ENCODE data around the gene CYFIP2. TPM values are rescaled to one million over a fixed set of nuclear protein-coding genes. Genes with fewer than 3 reads are reported as not detected.

Gene CYFIP2
- total RNA-seq, 1 donor from 2014 or later = 28.2 TPM

DNA sequence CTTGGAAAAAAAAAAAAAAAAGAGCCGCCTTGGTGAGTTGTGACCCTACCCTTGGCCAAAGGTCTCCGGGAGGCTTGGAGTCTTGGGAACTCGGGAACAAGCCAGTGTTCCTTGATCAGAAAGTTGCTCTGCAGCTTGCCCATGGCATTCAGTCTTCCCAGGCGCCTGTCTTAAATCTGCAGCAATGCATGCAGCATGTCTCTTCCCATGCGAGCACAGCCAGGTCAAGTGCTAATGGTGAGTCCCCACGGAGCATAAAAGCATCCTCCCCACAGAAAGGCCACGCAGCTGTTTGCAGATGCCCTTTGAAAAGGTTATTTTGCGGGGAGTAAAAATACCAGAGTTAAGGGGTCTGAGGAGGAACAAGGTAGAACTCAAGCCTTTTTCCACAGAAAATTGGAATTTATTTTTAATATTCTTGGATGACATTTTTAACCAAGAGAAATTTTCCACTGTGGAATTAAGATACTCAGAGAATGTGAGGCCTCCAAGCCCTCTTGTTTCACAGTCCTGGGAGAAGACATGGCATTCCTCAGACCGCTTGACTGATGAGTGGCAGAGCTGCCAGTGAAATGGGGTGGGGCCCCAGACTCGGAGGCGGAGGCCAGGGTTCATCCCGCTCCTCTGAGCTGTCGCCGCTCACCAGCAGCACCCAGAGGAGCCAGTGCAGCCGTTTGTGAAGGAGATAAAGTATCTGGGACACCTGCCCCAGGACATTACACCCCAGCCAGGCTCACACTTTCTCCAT lies 81.6 kb downstream of the CYFIP2 start:
- H3K4me1 ChIP-seq = peaks cover 25% of the 10 kb centered on the region
- no peak overlapping the region for H3K4me3 ChIP-seq
- DNase-seq = peak; percentile 28
- no peaks in the 10 kb centered on the region for H3K9me3 ChIP-seq (replicated peaks)
- intact Hi-C loops (cut with micrococcal nuclease) = no loop called here
- TF ChIP-seq, protein P1, sequence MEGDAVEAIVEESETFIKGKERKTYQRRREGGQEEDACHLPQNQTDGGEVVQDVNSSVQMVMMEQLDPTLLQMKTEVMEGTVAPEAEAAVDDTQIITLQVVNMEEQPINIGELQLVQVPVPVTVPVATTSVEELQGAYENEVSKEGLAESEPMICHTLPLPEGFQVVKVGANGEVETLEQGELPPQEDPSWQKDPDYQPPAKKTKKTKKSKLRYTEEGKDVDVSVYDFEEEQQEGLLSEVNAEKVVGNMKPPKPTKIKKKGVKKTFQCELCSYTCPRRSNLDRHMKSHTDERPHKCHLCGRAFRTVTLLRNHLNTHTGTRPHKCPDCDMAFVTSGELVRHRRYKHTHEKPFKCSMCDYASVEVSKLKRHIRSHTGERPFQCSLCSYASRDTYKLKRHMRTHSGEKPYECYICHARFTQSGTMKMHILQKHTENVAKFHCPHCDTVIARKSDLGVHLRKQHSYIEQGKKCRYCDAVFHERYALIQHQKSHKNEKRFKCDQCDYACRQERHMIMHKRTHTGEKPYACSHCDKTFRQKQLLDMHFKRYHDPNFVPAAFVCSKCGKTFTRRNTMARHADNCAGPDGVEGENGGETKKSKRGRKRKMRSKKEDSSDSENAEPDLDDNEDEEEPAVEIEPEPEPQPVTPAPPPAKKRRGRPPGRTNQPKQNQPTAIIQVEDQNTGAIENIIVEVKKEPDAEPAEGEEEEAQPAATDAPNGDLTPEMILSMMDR (IDR thresholded peaks at IDR 0.05; ENCODE audit: borderline replicate concordance) = no peak
- peak overlapping the region; percentile 1 for H3K27ac ChIP-seq (replicated peaks)
- H3K36me3 ChIP-seq = peaks cover 9% of the 10 kb centered on the region
- H3K27me3 ChIP-seq (ENCODE audit: low read depth) = no peaks in the 10 kb centered on the region

DNA sequence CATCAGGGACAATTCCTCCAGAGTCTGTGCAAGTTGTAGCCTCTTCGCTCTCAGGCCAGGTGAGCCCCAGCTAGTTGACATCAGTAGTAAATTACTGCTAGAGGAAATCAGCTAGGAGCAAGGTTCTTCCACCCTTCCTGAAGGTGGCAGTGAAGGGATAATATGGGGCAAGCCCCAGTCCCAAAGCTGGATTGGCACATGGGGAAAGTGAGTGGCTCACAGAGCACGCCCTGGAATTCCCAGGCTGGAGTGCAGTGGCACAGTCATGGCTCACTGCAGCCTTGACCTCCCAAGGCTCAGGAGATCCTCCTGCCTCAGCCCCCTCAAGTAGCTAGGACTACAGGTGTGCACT lies 82.1 kb downstream of the CYFIP2 start:
- intact Hi-C loops (cut with micrococcal nuclease) = no loop called here
- peak overlapping the region; percentile 1 for H3K27ac ChIP-seq (replicated peaks)
- H3K9me3 ChIP-seq (replicated peaks) = no peaks in the 10 kb centered on the region
- H3K4me3 ChIP-seq = no peak overlapping the region
- H3K27me3 ChIP-seq (ENCODE audit: low read depth) = no peaks in the 10 kb centered on the region
- peaks cover 25% of the 10 kb centered on the region for H3K4me1 ChIP-seq
- TF ChIP-seq, protein P1 (IDR thresholded peaks at IDR 0.05; ENCODE audit: borderline replicate concordance) = no peak
- H3K36me3 ChIP-seq = peaks cover 4% of the 10 kb centered on the region
- DNase-seq = no peak

DNA sequence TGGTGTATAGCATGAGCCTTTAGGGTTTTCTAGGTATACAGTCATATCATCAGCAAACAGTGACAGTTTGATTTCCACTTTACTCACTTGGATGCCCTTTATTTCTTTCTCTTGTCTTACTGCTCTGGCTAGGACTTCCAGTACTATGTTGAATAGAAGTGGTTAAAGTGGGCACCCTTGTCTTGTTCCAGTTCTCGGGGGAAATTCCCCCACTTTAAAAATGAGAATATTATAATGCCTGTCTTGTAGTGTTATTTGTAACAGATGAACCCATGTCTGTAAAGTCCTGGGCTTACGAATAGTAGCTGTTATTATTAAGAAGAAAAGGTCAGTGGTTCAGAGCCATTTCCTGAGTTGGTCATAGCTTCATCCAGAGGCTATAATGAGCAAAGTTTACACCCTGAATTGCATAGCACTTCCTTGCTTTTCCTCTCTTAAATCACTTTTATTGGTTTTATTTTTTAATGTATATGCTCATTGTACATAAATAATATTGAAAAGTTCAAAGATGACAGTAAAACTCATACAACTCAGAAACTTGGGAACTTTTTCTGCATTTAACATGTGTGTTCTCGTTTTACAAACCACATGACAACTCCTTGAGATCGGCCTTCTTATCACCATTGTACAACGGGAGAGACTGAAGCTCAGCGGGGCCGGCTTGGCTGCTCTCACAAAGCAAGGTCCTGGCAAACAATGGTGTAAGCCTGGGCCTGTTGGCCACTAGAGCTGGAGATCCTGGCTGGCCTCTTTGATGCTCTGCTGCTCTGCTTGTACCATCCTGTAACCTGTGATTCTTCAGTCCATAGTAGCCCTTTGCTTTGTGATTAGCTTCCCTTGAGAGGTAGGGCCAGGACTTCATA lies 85.2 kb downstream of the CYFIP2 start:
- Histone ChIP-seq H3K27me3 (ENCODE audit: low read depth) (no peaks in the 10 kb centered on the region), H3K9me3 (replicated peaks) (no peaks in the 10 kb centered on the region), H3K36me3 (no peaks in the 10 kb centered on the region), H3K4me1 (peaks cover 15% of the 10 kb centered on the region), H3K27ac (replicated peaks) (no peak overlapping the region), H3K4me3 (no peak overlapping the region)
- DNase-seq = no peak
- TF ChIP-seq, protein P1 (IDR thresholded peaks at IDR 0.05; ENCODE audit: borderline replicate concordance) = no peak
- intact Hi-C loops (cut with micrococcal nuclease) = no loop called here

DNA sequence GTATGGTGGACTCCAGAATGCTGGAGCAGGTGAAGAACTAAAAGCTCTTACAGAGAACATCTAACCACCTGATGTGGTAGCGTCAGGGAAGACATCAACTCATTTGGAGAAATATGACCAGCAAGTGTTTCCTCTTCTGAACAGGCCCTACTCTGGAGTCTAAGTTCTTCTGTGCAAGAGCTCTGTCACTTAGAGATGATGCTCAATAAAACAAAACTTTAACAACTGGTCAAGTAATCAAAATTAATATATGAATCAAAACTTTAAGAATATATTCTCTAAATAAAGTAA lies 85.8 kb downstream of the CYFIP2 start:
- intact Hi-C loops (cut with micrococcal nuclease) = no loop called here
- TF ChIP-seq, protein P1 (IDR thresholded peaks at IDR 0.05; ENCODE audit: borderline replicate concordance) = no peak

DNA sequence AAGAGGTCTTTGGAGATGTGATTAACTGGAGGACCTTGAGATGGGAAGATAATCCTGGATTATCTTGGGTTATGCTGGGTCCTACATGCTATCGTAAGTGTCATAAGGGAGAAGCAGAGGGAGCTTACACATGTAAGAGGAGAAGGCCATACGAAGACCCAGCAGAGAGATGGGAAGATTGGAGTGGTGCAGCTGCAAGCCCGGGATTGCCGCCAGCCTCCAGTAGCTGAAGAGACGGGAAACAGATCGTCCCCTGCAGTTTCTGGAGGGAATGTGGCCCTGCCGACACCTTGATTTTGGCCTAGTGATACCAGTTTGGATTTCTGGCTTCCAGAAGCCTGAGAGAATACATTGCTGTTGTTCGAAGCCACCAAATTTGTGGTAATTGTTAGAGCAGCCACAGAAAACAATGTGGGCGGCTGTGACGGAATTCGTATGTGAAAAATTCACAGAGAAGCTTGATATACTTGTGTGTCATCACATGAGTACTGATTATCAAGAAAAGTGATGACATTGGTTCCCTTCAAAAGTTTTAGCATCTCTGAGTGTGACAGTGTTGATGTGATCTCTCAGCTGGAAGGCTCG lies 86.9 kb downstream of the CYFIP2 start:
- Histone ChIP-seq H3K27ac (replicated peaks) (no peak overlapping the region), H3K4me1 (peaks cover 8% of the 10 kb centered on the region), H3K36me3 (no peaks in the 10 kb centered on the region), H3K9me3 (replicated peaks) (no peaks in the 10 kb centered on the region), H3K27me3 (ENCODE audit: low read depth) (no peaks in the 10 kb centered on the region), H3K4me3 (no peak overlapping the region)
- TF ChIP-seq, protein P1 (IDR thresholded peaks at IDR 0.05; ENCODE audit: borderline replicate concordance) = no peak
- DNase-seq = no peak
- intact Hi-C loops (cut with micrococcal nuclease) = no loop called here

More for the DNA sequence above, 85.8 kb downstream of the CYFIP2 start:
- no peak overlapping the region for H3K4me3 ChIP-seq
- peaks cover 15% of the 10 kb centered on the region for H3K4me1 ChIP-seq
- no peak for DNase-seq
- no peaks in the 10 kb centered on the region for H3K9me3 ChIP-seq (replicated peaks)
- no peaks in the 10 kb centered on the region for H3K27me3 ChIP-seq (ENCODE audit: low read depth)
- H3K27ac ChIP-seq (replicated peaks) = no peak overlapping the region
- H3K36me3 ChIP-seq = no peaks in the 10 kb centered on the region
